ENCODE results near the gene VWA1.
"Not testable (repeated sequence)": the region's sequence is repeated elsewhere in the genome, so short reads cannot be mapped to it uniquely, and the experiment has no call there.

The VWA1 gene

GRCh38 chr1:1438531-1439381 is 3.3 kb downstream of the VWA1 start:
- DNase-seq: no peak

GRCh38 chr1:1439546-1440261 is 4.2 kb downstream of the VWA1 start:
- no peak for DNase-seq

- no peak for DNase-seq
Observed at GRCh38 chr1:1440262-1441001, 4.9 kb downstream of the VWA1 start.

GRCh38 chr1:1441002-1441888 is 5.8 kb downstream of the VWA1 start:
- DNase-seq: peak; percentile 77

GRCh38 chr1:1442069-1442770 is 6.7 kb downstream of the VWA1 start:
- no peak for DNase-seq

- not testable (repeated sequence) for DNase-seq
Observed at GRCh38 chr1:1446631-1447030, 11.1 kb downstream of the VWA1 start.

GRCh38 chr1:1449099-1449739 is 13.7 kb downstream of the VWA1 start, which contains the start of gene ATAD3C:
Gene ATAD3C (plus strand): TSS chr1:1449689. CDS start chr1:1450684, 995 bp downstream.
- DNase-seq: no peak

- DNase-seq: not testable (repeated sequence)
Observed at GRCh38 chr1:1450616-1451015, 15.1 kb downstream of the VWA1 start.

GRCh38 chr1:1451696-1452364 is 16.3 kb downstream of the VWA1 start:
- DNase-seq: no peak

GRCh38 chr1:1452365-1452739 is 16.9 kb downstream of the VWA1 start:
- not testable (repeated sequence) for DNase-seq

GRCh38 chr1:1452882-1453281 is 17.4 kb downstream of the VWA1 start:
- no peak for DNase-seq

- not testable (repeated sequence) for DNase-seq
Observed at GRCh38 chr1:1454286-1455056, 19.0 kb downstream of the VWA1 start.

- DNase-seq: no peak
Observed at GRCh38 chr1:1455366-1455884, 19.9 kb downstream of the VWA1 start.

- not testable (repeated sequence) for DNase-seq
Observed at GRCh38 chr1:1455934-1456333, 20.4 kb downstream of the VWA1 start.

GRCh38 chr1:1456683-1457255 is 21.3 kb downstream of the VWA1 start:
- not testable (repeated sequence) for DNase-seq

- DNase-seq: not testable (repeated sequence)
Observed at GRCh38 chr1:1459156-1459555, 23.7 kb downstream of the VWA1 start.

GRCh38 chr1:1459711-1460110 is 24.2 kb downstream of the VWA1 start:
- not testable (repeated sequence) for DNase-seq

GRCh38 chr1:1460540-1461130 is 25.1 kb downstream of the VWA1 start:
- DNase-seq: no peak

Data from stimulated activated CD4-positive, alpha-beta T cell treated with anti-CD3 and anti-CD28 coated beads, Interleukin-15, amount 100 ng/mL, for 24 hours (primary cell).